OCI-LY1 (cell line): ENCODE results near the gene CD4.

Source experiments
- EZH2 ChIP-seq: fragments of 200-600 bp; sonication (generic), shearing (Covaris generic); IDR thresholded peaks from 2 replicates; pipeline ENCODE4 v1.8.0; 2017; ENCODE audit warnings: borderline replicate concordance, mixed run types, mild to moderate bottlenecking, antibody characterized with exemption, low read length, moderate library complexity, mixed read lengths
- TF ChIP-seq, protein P1 (sequence below): fragments of 200-600 bp; sonication (generic), shearing (Covaris generic); IDR thresholded peaks from 2 replicates; pipeline ENCODE4 v1.5.1; 2017; ENCODE audit warnings: mild to moderate bottlenecking, antibody characterized with exemption, low read length, moderate library complexity, mixed read lengths

DNA sequence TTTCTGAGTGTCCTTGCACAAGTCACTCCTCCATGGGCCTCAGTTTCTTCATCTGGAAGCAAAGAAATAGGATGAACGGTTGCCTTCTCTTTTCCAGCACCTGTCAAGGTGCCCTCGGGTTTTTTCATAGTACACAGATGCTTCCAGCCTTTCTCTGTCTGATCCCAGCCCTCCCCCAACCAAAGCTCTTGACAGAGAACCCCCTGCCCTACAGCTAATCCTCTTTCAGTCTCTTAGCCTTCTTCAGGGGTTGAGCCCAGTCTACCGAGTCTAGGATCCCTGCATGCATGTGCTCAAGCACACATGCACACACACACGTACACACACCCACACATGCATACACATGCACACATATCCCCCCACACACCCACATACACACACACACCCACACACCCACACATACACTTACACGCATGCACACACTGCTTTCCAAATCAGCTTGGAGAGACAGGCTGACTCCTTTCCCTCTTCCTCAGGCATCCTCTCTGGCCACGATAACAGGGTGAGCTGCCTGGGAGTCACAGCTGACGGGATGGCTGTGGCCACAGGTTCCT lies 57.1 kb downstream of the CD4 start:
- TF ChIP-seq, protein P1, sequence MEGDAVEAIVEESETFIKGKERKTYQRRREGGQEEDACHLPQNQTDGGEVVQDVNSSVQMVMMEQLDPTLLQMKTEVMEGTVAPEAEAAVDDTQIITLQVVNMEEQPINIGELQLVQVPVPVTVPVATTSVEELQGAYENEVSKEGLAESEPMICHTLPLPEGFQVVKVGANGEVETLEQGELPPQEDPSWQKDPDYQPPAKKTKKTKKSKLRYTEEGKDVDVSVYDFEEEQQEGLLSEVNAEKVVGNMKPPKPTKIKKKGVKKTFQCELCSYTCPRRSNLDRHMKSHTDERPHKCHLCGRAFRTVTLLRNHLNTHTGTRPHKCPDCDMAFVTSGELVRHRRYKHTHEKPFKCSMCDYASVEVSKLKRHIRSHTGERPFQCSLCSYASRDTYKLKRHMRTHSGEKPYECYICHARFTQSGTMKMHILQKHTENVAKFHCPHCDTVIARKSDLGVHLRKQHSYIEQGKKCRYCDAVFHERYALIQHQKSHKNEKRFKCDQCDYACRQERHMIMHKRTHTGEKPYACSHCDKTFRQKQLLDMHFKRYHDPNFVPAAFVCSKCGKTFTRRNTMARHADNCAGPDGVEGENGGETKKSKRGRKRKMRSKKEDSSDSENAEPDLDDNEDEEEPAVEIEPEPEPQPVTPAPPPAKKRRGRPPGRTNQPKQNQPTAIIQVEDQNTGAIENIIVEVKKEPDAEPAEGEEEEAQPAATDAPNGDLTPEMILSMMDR: no peak
- TF ChIP-seq EZH2: no peak
